ENCODE data around the gene TCN2.

DNA sequence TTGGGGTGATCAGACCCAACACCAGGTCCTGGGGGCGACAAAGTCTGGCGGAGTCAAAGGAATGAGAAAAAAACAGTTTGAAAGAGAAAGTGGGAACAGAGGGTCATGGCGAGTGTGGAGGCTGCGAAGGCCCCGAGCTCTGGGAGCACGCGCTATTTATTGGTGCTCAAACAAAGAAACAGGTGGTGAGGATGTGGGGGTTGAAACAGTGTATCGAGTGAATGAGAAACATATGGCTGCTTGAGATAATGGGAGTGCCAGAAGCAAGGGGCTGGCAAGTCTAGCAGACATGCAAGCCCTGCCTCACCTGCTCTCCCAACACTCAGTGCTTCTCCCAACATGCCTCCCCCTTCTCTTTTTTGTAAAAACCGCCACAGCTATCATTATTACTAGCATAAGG lies 68.5 kb downstream of the TCN2 start:
- TF ChIP-seq RFX5 (IDR thresholded peaks at IDR 0.05; ENCODE audit: low read depth, low read length) (no peak), POLR2A (IDR thresholded peaks at IDR 0.05; ENCODE audit: low read depth, low read length) (no peak)
- TF ChIP-seq, protein P1, sequence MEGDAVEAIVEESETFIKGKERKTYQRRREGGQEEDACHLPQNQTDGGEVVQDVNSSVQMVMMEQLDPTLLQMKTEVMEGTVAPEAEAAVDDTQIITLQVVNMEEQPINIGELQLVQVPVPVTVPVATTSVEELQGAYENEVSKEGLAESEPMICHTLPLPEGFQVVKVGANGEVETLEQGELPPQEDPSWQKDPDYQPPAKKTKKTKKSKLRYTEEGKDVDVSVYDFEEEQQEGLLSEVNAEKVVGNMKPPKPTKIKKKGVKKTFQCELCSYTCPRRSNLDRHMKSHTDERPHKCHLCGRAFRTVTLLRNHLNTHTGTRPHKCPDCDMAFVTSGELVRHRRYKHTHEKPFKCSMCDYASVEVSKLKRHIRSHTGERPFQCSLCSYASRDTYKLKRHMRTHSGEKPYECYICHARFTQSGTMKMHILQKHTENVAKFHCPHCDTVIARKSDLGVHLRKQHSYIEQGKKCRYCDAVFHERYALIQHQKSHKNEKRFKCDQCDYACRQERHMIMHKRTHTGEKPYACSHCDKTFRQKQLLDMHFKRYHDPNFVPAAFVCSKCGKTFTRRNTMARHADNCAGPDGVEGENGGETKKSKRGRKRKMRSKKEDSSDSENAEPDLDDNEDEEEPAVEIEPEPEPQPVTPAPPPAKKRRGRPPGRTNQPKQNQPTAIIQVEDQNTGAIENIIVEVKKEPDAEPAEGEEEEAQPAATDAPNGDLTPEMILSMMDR (conservative IDR thresholded peaks at IDR 0.05; ENCODE audit: low read depth, low read length): no peak
